DMS 273 (cell line): ENCODE measurements around the gene NUP88.
A peak's percentile ranks its signal among the peaks of the same experiment; 100 is the strongest.
"Not testable (repeated sequence)": the region's sequence is repeated elsewhere in the genome, so short reads cannot be mapped to it uniquely, and the experiment has no call there.

ENCODE experiments used
- DNase-seq: peaks from one replicate; lab custom pipeline; 2025; ENCODE audit not compliant: unreplicated experiment; lab: John Stamatoyannopoulos, UW

The NUP88 gene

DNA sequence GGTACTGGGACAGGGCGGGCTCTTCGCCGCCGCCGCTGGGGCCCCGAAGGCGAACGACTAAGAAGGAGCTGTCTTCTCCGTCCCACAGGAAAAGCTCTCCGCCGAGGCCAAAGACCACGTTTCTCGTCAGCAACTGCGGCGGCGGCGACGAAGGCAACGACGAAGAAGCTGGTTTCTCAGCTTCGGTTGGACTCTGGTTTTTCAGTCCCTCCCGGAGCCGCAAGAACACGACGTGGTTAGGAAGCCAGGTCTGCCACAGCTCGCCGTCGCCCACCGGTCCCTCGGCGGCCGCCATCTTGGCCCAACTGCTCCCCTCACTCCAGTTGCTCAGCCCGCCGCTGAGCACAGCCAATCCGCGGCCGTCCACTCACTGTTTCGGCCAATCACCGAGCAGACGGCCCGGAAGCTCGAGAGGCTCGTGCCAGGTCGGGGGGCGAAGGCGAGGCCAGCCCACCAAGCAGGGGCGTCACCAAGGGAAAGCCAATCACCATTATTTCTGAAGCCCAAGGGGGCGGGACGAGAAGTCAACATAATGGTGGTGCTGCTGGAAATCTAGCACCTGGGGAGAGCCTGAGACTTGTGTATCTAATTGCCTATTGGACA, at the start of gene NUP88:
Gene NUP88, minus strand, starts transcription at position 307 of the 603 bp plus-strand sequence. Its CDS starts 12 bp downstream, at position 295.
- DNase-seq: peak; percentile 97

DNA sequence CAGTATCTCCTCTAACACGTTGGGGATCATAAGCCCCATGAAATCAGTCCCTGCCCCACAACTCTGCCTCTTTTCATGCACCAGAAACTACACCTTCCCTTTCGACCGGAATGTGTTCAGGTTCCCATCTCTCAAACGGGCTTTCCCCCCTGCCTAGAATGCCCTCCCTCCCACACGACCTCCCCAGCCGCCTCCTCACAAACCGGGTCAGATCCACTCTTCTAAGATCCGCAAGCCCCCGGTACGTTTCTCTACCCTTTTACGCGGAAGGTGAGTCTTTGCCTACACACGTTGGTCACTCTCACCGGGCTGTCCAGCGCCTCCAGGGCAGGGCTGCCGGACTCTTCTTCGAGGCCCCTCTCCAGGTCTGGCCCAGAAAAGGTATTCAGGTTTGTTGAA, 48.6 kb upstream of the NUP88 start:
- DNase-seq: peak; percentile 35

DNA sequence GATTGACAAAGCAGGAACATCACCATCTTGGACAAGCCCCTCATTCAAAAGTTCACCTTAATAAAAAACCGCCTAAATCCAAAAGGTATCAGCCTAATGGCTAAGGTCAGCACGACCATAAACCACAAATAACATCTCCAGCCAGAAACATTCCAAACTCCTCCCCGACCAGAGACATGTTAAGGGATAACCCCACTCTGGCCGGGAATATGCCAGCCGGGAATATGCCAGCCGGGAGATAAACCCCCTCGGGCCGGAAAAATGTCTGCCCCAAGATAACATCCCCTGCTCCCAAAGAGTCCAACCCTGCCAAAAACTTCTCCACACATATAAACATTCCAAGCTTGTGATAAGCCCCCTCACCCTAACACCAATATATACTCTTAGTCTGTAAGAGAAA, 48.0 kb upstream of the NUP88 start:
- DNase-seq: peak; percentile 10

DNA sequence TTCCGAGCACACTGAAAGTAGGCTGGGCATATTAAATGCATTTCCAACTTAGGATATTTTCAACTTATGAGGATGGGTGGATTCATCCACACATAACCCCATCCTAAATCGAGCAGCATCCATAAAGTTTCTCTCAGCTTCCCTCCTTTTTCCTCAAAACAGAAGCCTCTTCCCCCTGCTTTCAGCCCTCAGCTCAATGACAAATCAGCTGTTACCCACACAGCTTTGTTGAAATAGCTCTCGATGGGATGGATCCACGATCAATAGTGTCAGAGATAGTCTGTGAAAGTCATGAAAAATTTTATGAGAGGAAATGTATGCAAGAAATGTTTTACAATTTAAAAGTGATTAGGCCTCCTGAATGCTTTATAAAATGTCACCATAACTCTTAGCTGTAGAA, 46.8 kb upstream of the NUP88 start:
- DNase-seq: no peak

DNA sequence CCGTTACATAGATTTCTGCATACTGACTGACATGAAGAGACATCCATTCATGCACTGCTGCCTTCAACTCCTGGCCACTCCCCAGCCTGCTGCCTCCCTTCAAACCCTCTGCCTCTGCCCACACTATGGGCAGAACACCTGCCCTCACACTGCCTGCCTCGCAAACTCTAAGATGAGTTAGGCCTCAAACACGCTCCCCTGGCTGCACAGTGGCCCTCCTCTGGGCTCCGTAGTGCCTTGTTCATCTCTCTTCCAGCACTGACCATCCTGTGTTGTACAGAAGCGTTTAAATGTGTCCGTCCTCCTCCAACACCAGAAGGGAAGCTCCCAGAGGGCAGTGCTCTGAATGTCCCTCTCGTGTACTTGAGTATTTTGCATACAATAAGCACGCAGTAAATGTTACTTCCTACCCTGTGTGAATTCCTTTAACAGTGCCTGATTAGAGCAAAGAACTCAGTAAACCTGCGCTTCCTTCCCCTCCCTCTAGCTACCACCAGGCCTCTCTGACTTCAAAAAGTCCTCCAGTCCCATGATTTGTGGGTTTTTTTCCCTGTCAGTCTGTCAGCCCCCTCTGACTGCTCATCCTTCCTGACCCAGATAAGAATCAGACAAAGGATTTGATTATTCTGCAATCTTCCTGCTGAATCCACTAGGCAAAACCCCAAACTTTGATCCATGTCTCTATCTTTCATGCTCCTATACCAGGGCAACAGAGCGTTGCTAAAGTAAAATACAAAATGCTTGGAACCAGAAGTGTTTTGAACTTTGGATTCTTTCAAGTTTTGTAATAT, 45.5 kb upstream of the NUP88 start:
- DNase-seq: no peak

DNA sequence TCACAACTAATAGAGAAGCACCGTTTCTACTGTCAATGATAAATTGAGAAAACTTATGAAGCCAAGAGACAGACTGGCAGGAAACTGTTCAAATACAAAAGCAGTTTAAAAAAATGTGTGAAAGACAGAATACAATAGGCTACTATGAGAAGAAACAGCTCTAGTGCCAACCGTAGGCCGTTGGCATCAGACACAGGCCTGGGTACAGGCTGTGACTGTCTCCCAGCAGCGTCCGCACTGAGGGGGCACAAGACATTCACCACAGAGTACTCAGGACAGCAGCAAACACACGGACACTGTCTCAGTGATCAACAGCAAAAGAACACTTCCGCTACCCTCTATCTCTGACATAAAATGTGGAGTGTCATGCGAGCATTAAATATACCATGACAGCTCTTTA, 27.3 kb upstream of the NUP88 start:
- DNase-seq: no peak

DNA sequence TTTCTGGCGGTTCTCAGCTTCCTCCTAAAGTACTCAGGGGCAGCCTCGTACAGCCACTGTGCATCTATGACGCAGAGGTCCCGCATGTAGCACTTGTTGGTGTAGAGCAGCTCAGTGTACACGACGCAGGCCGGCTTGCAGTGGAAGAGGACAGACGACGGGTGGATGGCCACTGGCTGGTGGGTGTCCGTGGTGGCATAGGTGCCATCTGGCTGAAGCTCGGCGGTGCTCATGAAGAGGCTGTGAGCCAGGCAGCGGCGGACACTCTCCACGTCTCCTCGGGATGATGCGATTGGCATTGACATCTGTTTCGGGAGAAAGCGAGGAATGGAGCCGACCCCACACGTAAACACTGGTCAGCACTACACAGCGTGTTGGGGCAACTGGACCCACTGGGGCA, 24.7 kb upstream of the NUP88 start:
- no peak for DNase-seq

DNA sequence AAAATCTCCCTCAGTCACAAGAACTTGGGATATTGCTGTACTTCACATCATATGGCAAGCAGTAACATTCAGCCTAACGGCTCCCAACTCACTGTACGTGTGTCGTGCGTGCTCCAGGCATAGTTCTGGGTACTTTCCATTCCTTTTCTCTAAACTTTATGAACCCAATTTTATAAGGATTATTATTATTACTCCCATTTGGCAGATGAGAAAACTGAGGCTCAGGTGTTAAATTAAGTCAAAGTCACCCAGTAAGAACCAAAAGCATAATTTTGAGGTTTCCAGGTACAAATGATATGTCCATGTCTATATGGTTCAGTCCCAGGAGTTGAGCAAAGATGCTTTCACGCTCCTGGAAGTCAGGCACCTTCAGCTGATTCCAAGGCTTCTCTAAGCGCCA, 24.3 kb upstream of the NUP88 start:
- no peak for DNase-seq

DNA sequence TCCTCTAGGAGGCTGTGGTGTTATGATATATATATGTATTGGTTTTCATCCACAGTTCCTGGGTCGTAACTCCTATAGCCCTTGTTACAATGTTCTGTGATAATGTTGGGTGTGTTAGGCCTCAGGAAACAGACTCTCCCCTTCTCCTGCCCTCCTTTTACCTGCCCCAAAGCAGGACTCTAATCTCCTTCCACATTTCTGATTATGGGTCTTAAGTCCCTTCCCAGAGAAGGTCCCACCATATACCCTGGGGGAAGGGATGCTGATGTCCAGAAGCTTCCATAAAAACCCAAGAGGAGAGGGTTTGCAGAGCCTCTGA, 19.9 kb upstream of the NUP88 start:
- no peak for DNase-seq

DNA sequence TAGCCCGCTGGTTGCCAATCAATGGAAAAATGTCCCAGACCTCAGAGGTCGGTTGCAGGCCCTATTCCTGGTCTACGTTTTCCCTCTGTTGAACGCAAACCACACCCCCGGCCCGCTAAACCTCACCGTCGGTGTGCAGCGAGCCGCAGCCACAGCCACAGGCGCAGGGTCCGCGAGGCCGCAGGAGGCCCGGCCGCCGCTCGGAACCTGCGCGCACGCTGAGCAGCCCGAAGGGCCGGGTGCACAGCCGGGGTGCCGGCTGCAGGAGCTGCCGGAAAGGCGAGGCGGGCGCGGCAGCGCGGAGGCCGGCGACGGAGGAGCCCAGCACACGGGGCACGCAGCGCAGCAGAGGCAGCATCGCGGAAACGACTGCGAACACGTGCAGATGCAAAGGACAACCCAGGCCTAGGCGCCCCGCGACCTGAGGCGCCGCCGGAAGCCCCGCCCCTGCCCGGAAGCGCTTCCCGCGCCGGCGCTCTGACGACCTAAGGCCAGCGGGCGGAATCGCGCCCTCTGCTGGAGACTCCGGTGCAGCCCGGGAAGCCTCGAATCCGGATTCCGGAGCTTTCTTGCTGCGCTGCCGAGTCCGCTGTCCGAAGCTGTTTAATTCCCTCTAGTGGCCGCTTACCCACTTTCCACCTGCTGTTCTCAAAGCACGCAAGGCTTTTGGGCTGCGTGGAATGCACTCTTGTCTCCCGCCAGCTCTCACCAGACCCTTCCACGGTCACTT, 19.4 kb upstream of the NUP88 start, which contains the start of gene C1QBP:
Gene C1QBP, minus strand, starts transcription at position 440 of the 730 bp plus-strand sequence. Its CDS starts 82 bp downstream, at position 358.
- peak; percentile 95 for DNase-seq

DNA sequence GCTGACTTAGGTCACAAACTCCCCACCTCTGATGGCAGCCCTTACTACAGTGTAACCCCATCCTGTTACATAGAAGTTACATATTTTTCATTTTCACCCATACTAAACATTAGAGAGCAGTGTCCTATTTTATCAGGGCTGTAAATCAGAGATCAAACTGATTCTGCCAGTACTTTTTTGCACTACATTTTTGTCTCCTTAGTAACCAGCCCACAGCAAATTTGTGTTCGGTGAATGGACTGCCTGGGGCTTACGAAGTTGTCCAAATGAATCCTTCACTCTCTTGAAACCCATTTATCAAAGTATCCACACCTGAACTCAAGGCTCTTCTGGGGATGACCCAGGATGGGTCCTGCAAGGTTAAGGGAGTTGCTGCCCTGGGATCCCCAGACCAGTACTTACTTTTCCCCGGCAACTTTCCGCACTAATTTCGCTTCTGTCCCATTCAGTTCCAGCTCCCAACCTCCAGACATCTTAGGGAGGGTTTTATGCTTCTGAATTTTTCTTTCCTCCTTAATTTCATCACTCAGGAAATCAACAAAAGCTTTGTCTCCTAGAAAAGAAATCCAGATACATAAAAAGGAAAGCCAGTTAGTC, 18.4 kb upstream of the NUP88 start:
- DNase-seq: no peak

DNA sequence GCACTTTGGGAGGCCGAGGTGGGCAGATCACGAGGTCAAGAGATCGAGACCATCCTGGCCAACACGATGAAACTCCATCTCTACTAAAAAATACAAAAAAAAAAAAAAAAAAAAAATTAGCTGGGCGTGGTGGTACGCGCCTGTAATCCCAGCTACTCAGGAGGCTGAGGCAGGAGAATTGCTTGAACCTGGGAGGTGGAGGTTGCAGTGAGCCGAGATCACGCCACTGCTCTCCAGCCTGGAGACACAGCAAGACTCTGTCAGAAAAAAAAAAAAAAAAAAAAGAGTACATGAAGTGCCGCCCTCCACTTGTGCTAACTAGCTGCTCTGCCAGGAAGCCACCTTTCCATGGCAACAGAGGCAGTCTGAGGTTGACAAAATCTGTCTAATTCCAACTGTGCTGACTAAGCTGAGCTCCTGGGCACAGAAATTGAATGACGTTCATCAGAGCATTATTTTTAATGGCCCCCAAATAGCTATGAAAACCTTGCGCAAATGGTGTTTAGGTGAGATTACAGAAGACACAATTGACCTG, 16.4 kb upstream of the NUP88 start:
- DNase-seq: not testable (repeated sequence)

DNA sequence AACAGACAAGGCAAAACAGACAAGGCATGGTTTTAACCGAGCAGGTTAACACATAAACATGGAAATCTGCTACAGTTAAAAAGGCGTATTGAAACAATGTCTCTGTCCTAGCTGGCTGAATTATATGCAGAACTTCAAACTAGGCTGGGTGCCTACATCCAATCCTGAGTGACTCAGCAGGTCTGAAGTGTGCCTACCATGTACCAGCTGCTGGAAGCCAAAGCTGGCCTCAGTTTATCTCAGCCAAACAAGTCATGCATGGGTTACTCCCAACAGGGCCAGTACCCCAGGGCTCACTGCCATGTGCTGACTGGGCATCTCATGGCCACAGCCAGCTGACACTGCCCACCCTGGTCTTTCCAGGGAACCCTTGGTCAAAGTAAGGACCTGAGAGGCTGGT, 15.5 kb upstream of the NUP88 start:
- DNase-seq: no peak

DNA sequence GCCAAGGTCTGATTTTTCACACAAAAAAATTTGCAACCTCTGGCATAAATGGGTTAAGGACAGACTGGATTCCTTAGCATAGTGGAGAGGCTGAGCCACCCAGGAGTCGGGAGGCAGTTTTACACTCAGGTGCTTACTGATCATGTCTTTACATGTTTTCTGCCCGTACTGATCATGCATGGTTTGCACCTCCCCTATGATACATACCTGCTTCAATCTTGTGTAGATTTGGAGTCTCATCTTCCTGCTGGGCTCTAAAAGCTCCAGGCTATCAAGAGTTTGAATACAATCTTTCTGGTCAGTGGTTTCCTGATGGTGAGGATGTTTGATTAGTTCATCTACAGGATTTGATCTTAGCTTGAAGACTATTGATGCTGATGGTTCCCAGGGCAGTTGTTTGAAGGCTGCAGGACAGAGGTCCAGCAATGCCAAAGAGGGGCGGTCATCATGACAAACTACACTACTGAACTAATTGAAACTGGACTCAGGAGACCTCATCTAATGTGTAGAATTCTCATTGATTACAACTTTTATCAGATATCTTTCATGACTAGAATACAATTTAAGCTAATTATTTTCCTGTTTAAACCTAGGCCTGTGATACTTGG, 12.6 kb upstream of the NUP88 start:
- no peak for DNase-seq

DNA sequence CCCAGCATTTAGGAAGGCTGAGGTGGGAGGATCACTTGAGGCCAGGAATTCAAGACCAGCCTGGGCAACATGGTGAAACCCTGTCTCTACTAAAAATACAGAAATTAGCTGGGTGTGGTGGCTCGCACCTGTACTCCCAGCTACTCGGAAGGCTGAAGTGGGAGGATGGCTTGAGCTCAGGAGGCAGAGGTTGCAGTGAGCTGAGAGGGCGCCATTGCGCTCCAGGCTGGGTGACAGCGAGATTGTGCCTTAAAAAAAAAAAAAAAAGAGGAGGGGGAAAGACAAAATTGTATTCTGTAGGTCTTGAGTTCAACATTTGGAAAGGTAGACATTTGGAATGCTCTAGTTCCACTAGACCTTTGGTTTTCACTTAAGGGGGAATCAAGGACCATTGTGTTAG, 11.8 kb upstream of the NUP88 start:
- DNase-seq: peak; percentile 5

DNA sequence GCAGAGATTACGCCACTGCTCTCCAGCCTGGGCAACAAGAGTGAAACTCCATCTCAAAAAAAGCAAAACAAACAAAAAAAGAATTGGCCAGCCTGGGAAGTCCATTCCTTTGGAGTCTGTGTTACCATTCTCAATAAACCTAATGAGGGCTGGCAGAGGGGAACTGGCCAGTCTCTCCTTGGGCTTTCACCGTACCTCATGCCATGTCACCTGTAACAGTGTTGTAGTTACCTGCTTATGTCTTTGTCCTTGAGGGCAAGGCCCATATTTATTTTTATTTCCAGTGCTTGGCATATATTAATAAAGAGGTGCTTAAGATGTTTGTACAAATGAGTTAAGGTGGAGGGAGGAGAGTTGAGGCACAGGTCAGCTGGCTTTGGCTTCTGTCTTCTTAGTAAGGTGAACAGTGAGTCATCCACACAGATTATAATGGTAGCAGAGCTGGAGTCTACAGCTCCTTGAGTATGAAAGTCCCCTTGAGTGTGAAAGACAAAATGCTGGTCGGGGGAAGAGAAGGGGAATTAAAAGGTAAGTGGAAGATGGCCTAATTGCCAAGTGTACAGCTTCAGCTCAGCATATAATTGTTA, 11.0 kb upstream of the NUP88 start:
- DNase-seq: no peak

DNA sequence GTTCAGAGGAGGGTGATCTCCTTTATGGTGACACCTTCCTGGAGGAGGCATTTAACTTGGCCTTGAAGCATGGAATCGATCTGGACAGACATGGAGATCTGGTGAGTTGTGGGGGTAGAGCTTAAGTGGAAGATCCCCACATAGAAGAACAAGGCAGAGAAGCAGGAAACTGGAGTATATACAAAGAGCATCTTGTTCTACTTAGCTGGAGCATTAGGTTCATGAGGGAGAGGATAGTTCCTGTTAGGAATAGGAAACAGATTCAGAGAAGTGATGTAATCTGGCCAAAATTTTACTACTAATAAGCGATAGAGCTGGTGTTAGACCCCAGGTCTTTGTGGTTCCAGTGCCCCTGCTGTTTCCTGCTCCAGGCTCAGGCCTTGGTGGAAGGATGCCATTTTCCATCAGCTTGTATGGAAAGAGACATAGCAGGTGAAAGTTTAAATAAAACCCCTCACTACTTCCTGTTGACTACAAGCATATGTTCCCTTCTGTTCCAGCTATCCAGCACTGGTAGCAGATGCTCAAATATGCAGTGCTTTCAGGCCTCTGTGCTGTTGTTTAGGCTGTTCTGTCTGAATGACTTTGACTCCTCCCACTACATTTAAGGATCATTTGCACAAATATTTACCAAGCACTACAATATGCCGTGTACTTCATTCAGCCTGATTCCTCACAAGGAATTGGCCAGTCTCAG, 9.9 kb upstream of the NUP88 start:
- DNase-seq: peak; percentile 41

DNA sequence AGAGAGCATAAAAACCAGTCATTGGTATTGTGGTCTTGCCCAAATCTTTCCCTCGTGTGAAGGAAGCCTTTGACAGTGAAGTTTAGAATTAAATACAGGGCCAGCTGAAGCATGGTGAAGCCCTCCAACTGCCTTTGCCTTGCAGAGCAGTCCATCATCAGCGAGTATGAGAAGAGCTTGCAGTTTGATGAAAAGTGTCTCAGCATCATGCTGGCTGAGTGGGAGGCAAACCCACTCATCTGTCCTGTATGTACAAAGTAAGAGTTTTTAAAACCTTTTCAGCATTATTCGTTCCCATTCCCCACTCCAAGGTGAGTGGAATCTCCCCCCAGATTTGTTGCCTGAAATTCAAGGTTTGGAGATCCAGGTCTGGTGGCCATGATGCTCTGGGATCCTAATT, 6.4 kb upstream of the NUP88 start:
- no peak for DNase-seq

DNA sequence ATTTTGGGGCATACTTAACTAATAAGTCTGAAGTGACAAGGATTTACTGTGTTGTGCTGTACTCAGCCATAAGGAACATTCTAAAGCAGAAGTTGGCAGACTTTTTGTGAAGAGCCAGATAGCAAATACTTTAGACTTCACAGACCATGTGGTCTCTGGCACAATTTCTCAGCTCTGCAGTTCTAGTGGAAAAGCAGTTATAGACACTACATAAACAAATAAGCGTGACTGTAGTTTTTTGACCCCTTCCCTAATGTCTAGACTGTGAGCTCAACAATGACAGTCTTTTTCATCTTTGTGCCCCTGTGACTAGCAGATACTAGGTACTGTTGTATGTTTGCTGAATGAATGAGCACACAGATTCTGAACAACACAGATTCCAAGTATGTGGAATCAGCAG, 5.4 kb upstream of the NUP88 start:
- no peak for DNase-seq

DNA sequence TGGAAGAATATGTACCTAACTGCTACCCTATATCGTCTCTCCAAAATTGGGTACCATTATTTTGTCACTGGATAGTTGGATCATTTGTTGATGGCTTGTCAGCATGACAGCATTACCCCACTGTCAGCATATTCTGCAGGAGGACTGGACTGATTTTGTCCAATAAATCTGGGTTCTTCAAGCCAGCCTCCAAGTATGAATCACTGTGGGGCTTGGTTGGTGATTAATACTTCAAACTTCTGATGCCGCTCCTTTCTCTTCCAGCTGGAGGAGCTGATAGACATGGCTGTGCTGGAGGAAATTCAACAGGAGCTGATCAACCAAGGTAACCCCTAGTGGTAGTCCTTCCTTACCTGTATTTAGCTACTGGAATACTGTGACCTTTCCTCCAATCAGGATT, 3.0 kb upstream of the NUP88 start:
- DNase-seq: no peak
